GM12873 (cell line): ENCODE data around the gene GPBP1L1.

Experiments used
- TF ChIP-seq, protein P1 (sequence below): IDR thresholded peaks from 2 replicates; pipeline ENCODE4 v1.5.1; 2012; ENCODE audit warnings: low read depth, mild to moderate bottlenecking, moderate library complexity, low read length, control low read depth; ENCODE audit not compliant: insufficient read depth; ENCODE audit errors: missing control alignments

The GPBP1L1 gene

DNA sequence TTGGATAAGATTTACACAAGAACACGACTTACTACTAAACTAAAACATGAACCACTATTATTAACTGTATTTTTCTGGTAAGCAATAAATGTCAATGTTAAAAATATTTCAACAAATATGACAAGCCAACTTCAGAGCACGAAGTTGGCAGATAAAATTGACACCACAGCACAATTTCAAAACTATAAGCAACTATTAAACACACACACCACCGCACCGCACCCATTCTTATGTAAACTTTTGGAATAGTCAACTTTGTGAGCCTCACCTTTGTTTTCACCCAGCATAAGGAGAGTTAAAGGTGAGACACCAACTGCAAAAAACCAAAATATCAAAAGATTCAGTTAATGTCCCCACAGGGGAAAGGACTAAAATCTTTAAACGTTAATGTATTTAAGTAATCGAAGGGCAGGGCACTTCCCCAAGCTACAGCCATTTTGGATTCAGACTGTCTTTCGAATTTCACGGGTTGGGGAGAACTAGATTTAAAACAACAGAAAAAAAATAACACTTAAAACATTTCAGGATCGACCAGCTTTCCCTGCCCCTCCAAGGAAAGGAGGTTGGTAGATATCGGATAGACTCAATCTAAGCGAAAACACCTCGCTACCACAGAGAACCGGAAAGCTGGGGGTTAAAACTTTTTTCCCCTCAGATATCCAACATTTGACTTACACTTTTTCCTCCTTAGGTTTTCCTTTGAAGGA lies 872 bp downstream of the GPBP1L1 start:
- TF ChIP-seq, protein P1, sequence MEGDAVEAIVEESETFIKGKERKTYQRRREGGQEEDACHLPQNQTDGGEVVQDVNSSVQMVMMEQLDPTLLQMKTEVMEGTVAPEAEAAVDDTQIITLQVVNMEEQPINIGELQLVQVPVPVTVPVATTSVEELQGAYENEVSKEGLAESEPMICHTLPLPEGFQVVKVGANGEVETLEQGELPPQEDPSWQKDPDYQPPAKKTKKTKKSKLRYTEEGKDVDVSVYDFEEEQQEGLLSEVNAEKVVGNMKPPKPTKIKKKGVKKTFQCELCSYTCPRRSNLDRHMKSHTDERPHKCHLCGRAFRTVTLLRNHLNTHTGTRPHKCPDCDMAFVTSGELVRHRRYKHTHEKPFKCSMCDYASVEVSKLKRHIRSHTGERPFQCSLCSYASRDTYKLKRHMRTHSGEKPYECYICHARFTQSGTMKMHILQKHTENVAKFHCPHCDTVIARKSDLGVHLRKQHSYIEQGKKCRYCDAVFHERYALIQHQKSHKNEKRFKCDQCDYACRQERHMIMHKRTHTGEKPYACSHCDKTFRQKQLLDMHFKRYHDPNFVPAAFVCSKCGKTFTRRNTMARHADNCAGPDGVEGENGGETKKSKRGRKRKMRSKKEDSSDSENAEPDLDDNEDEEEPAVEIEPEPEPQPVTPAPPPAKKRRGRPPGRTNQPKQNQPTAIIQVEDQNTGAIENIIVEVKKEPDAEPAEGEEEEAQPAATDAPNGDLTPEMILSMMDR = no peak

DNA sequence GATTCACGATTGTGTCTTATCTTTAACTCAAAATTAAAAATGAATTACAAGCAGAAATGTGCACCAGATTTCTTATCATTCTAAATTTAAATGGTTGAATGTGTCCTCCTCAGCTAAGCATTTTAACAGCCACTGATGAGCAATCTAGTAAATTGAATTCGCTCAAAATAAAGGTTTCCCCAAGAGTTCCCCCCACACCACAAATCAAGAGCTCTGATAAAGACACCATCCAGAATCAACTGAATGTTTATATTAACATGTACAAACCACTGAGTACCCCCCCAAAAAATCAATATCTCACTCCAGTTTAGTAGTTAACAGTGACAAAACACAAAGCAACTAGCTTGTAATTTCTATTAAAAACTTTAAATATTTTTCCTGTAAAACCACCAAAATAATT lies 1.9 kb downstream of the GPBP1L1 start:
- TF ChIP-seq, protein P1 = no peak

DNA sequence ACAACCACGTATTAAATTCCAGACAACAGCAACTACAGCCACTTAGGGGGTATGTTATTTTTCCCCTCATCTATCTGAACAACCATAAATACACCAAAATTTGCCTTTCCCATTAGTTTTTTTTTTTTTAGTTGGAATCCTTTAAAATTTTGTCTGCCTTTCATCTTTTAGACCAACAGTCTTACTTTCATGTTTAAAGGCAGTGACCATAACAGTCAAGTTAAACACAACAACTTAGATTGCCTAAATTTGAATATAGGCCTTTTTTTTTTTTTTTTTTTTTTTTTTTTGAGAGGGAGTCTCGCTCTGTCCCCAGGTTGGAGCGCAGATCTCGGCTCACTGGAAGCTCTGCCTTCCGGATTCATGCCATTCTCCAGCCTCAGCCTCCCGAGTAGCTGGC lies 3.4 kb downstream of the GPBP1L1 start:
- TF ChIP-seq, protein P1 = no peak

DNA sequence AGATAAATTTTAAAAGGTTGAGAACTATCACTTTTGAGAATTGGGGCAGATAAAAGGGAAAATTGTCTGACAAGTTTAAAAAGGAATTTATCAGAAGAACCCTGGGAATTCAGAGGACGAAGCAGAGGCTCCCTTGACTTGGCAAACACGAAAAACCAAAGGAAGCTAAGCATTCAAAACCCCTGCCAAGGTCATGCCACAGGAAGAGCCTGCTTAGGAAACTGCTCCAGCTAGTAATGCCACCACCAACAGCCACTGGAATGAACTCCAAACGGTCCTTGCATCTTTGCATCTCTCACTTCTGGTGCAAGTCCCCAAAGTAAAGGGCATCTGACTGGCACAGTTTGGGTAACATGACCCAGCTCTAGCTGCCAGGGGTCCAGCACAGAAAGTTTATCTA lies 7.2 kb downstream of the GPBP1L1 start:
- TF ChIP-seq, protein P1 = no peak

DNA sequence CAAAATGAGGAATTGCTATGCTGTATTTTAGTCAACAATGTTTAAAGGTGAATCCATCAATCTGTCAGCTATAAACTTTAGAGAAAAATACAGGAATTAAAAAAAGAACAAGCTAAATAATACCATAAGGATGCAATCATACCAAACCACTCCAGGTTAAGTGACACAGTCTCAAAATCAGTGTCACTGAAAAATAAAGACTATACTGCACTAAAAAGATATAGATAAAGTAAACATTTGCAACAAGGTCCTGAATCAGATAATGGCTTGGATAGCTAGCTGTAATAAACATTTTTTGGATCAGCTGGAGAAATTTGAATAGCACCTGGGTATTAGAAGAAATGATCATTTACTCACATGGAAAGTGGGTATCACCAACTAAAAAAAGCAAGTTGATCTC lies 7.8 kb downstream of the GPBP1L1 start:
- TF ChIP-seq, protein P1 = no peak

DNA sequence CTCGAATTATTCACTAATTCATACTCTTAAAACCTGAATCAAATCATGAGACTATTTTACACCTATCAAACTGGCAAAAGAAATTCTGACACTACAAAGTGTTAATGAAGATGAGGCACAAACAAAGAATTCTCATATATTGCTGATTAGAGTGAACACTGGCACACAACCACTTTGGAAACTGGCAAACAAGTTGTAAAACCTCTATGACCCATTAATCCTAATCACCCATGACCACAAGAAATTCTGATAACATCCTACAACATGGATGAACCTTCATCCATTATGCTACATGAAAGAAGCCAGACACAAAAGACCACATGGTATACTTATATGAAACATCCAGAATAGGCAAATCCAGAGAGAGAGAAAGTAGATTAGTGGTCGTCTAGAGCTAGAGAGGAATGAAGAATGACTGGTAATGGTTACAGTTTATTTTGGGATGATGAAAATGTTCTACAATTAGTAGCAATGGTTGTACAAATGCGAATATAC lies 8.5 kb downstream of the GPBP1L1 start:
- TF ChIP-seq, protein P1 = no peak

DNA sequence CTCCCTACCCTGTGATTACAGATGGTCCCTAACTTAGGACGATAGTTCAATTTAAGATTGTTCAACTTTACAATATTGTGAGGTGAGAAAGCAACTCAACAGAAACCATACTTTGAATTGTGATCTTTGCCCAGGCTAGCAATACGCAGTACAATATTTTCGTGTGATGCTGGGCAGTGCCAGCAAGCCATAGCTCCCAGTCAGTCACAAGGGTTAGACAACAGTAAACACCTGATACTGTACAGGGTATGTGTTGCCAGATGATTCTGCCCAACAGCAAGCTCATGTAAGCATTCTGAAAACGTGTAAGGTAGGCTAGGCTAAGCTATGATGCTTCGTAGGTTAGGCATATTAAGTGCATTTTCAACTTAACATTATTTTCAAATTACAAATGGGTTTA lies 11.9 kb downstream of the GPBP1L1 start:
- TF ChIP-seq, protein P1 = no peak

DNA sequence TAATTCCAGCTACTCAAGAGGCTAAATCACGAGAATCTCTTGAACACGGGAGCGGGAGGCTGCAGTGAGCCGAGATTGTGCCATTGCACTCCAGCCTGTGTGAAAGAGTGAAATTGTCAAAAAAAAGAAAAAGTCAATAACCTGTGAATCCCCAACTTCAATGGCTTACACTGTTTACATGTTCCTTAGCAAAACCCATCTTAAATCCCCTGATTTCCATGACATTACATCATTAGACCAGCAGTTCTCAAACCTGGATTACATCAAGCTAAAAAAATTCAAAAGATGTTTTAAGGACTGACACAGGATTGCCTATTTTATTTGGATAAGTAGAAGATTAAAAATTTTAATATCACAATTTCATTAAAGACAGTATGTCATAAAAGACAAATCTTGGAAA lies 12.4 kb downstream of the GPBP1L1 start:
- TF ChIP-seq, protein P1 = no peak
